Vagina (tissue), 2 donors: ENCODE results near the gene SIAE.

Source experiments
- CTCF ChIP-seq, 3 experiments: fragments of 450-650 bp in 2 of 3; fragments of 200-600 bp in 1 of 3; sonication (generic) in 1 of 3; IDR thresholded peaks; one replicate each; pipeline ENCODE4 v1.5.1; 2017 to 2019; ENCODE audit warnings: antibody characterized with exemption in 3 of 3, mild to moderate bottlenecking in 2 of 3, moderate library complexity in 2 of 3
- POLR2A ChIP-seq, 2 donors: fragments of 450-650 bp; IDR thresholded peaks; one replicate each; pipeline ENCODE4 v1.6.1; 2017; ENCODE audit warnings: antibody characterized with exemption in 2 of 2, mild to moderate bottlenecking in 2 of 2, moderate library complexity in 2 of 2

- no peak for TF ChIP-seq POLR2A (IDR thresholded peaks at IDR 0.05)
- no peak for TF ChIP-seq CTCF (IDR thresholded peaks at IDR 0.05)
Measured at GRCh38 chr11:124717421-124717785, 43.9 kb upstream of the SIAE start.
